Upper lobe of left lung (tissue), 6 donors: ENCODE data around the gene RNU6-7. TPM values are rescaled to one million over a fixed set of nuclear protein-coding genes. Genes with fewer than 3 reads are reported as not detected.

Experiments used
- ATAC-seq, 2 donors: fragments of 200-7000 bp; cut with Tn5 transposase; one replicate each; pipeline ENCODE4 v1.9.1; 2022; ENCODE audit warnings: mild to moderate bottlenecking in 2 of 2, moderate library complexity in 2 of 2; ENCODE audit not compliant: low FRiP score in 2 of 2
- DNase-seq, 2 donors: peaks; one replicate each; pipeline ENCODE4 v3.0.0-alpha.2; 2019 to 2020
- H3K27ac ChIP-seq, 4 donors: fragments of 200-600 bp; sonication (generic); one replicate each; pipeline ENCODE4 v1.5.1; 2016 to 2019
- H3K27me3 ChIP-seq, 4 donors: fragments of 200-600 bp; sonication (generic); one replicate each; pipeline ENCODE4 v1.5.1; 2017 to 2019
- H3K36me3 ChIP-seq, 4 donors: fragments of 200-600 bp; sonication (generic); one replicate each; pipeline ENCODE4 v1.5.1; 2016 to 2019
- H3K4me1 ChIP-seq, 4 donors: fragments of 200-600 bp; sonication (generic); one replicate each; pipeline ENCODE4 v1.5.1; 2018 to 2019
- H3K4me3 ChIP-seq, 4 donors: fragments of 200-600 bp; sonication (generic); one replicate each; pipeline ENCODE4 v1.5.1; 2017 to 2019; ENCODE audit warnings: mild to moderate bottlenecking in 2 of 4, moderate library complexity in 1 of 4
- H3K9me3 ChIP-seq, 4 donors: fragments of 200-600 bp; sonication (generic); one replicate each; pipeline ENCODE4 v1.5.1; 2018 to 2019
- CTCF ChIP-seq, 6 experiments: fragments of 450-650 bp in 4 of 6; fragments of 200-600 bp in 2 of 6; sonication (generic) in 2 of 6; IDR thresholded peaks; one replicate each; pipeline ENCODE4 v1.5.1; 2016 to 2019; ENCODE audit warnings: antibody characterized with exemption in 6 of 6
- EP300 ChIP-seq, 4 donors: sonication (generic); formaldehyde crosslinking; IDR thresholded peaks; one replicate each; pipeline ENCODE4 v1.5.1; 2017; ENCODE audit warnings: antibody characterized with exemption in 4 of 4, control low read depth in 2 of 4
- POLR2A ChIP-seq, 4 donors: fragments of 450-650 bp; IDR thresholded peaks; one replicate each; pipeline ENCODE4 v1.5.1; 2016 to 2017; ENCODE audit warnings: antibody characterized with exemption in 4 of 4, mild to moderate bottlenecking in 2 of 4
- POLR2AphosphoS5 ChIP-seq, 2 donors: sonication (generic); formaldehyde crosslinking; IDR thresholded peaks; one replicate each; pipeline ENCODE4 v1.5.1; 2017; ENCODE audit warnings: antibody characterized with exemption in 2 of 2
- WGBS, 2 donors: methylation state at CpG; one replicate each; pipeline ENCODE4 v1.1.5; 2017 to 2018; 5-methylcytosine and 5-hydroxymethylcytosine counted together
- total RNA-seq, 6 donors: library from RNA; depleted of rRNA in 4 of 6; stranded (reverse); fragments of >200 nt in 4 of 6; gene quantifications; one replicate each; pipeline versions ENCODE4 v1.1.0 to v1.2.1, GENCODE V29; 2016 to 2021
- donor health status: DM: no; HTN: no; CAD: no; lungs with moderate emphysema.
- donor health status: DM: no; HTN: yes; CAD: no; lungs with severe emphysema.

The RNU6-7 gene
- total RNA-seq, 6 donors from 2014 or later = not detected

- Histone ChIP-seq H3K4me3 (no peak overlapping the region), H3K4me1 (peaks cover 0 to under 1% (median 0%) of the 10 kb centered on the region in 4 donors), H3K27ac (no peak overlapping the region), H3K9me3 (no peaks in the 10 kb centered on the region), H3K27me3 (no peaks in the 10 kb centered on the region), H3K36me3 (no peaks in the 10 kb centered on the region)
- ATAC-seq (no peak), DNase-seq (no peak)
- TF ChIP-seq POLR2A (IDR thresholded peaks at IDR 0.05) (no peak), EP300 (IDR thresholded peaks at IDR 0.05) (no peak), POLR2AphosphoS5 (IDR thresholded peaks at IDR 0.05) (no peak), CTCF (IDR thresholded peaks at IDR 0.05) (no peak)
These were observed 7.6 kb downstream of the RNU6-7 start for GRCh38 chr14:32209471-32209870.

DNA sequence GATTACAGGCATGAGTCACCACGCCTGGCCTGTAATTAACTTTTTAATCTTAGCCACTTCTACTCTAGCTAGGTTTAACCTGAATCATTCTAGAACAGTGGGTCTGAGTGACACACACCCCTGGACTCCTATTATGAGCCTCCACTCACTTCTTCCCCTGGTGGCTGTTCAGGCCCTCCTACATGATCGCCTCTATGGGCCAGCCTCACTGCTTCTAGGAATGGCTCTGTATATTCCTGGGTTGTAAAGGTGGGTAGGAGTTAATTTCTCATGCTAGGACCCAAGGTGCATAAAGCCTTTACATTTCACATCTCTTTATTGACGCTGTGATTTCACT is 9.2 kb downstream of the RNU6-7 start:
- Histone ChIP-seq H3K4me1 (no peaks in the 10 kb centered on the region), H3K27me3 (no peaks in the 10 kb centered on the region), H3K27ac (no peak overlapping the region), H3K9me3 (no peaks in the 10 kb centered on the region), H3K4me3 (no peak overlapping the region), H3K36me3 (no peaks in the 10 kb centered on the region)
- ATAC-seq (peak in 1 of 2 donors; percentile 23), DNase-seq (no peak)
- TF ChIP-seq EP300 (IDR thresholded peaks at IDR 0.05) = no peak
- TF ChIP-seq POLR2A (IDR thresholded peaks at IDR 0.05) = no peak
- no peak for TF ChIP-seq POLR2AphosphoS5 (IDR thresholded peaks at IDR 0.05)
- no peak for TF ChIP-seq CTCF (IDR thresholded peaks at IDR 0.05)
- WGBS, 2 donors = 91 to 100% methylated on average over 3 of the region's 3 CpGs

DNA sequence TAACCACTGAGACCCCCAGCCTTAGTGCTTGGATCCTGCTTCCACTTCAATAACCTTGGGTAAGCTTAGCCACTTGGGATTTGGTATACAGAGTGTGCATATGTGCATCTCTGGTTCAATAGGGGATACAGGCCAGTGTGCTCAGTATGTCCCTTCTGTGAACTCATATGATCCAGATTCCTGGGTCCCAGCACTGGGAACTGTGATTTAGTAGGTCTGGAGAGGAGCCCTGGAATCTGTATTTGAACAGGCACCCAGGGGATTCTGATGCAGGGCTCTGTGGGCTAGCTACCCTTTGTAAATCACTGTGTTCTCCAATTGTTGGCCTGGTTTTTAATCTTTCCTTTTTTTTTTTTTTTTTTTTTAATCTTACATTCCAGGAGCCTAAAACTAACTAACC is 11.0 kb downstream of the RNU6-7 start:
- ATAC-seq = no peak
- Histone ChIP-seq H3K4me3 (no peak overlapping the region), H3K27ac (no peak overlapping the region), H3K4me1 (no peaks in the 10 kb centered on the region), H3K36me3 (no peaks in the 10 kb centered on the region), H3K9me3 (no peaks in the 10 kb centered on the region), H3K27me3 (no peaks in the 10 kb centered on the region)
- DNase-seq = no peak
- TF ChIP-seq POLR2AphosphoS5 (IDR thresholded peaks at IDR 0.05) = no peak
- TF ChIP-seq EP300 (IDR thresholded peaks at IDR 0.05) = no peak

GRCh38 chr14:32217301-32217700 is 15.5 kb downstream of the RNU6-7 start:
- Histone ChIP-seq H3K27me3 (no peaks in the 10 kb centered on the region), H3K27ac (no peak overlapping the region), H3K36me3 (no peaks in the 10 kb centered on the region), H3K4me1 (no peaks in the 10 kb centered on the region), H3K9me3 (no peaks in the 10 kb centered on the region), H3K4me3 (no peak overlapping the region)
- no peak for TF ChIP-seq POLR2A (IDR thresholded peaks at IDR 0.05)
- WGBS, 2 donors = 29 to 40% methylated on average over 5 of the region's 5 CpGs
- ATAC-seq = no peak
- no peak for DNase-seq

DNA sequence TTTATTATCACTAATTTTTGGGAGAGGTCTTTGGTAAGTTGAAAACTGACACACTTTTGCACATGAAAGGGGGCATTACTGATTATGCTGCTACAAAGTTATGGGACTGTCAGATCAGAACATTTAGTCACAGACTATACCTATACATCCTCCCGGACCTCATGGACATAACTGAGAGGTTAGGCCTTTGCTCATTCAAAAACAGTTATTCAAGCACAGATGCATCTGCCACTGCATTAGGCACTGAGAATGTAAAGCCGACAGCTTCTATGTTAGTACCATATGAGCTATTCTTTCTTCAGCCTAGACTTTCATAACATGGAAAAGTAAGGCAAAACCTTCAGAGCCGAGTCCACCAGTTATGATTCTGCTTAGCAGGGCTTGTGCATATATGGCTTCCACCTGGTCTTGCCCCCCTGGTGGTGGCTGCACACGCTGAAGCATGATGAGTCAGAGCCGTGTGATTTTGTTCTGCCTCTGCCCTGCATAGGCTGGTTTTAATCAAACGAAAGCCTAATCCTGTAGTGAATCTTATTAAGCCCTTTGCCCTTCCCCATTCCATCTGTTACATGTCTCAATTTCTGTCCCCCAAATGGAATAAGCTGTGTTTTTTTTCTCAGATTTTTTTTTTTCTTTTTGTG is 23.0 kb downstream of the RNU6-7 start:
- ATAC-seq (peak; percentile 56 to 75), DNase-seq (peak in 1 of 2 donors; percentile 47)
- peak overlapping the region; percentile 52 to 76 (median 58) for H3K27ac ChIP-seq
- TF ChIP-seq CTCF (IDR thresholded peaks at IDR 0.05) (peak in 4 of 6 experiments; percentile 6 to 50 (median 15)), POLR2A (IDR thresholded peaks at IDR 0.05) (no peak)
- H3K4me1 ChIP-seq = peaks cover 0 to 7% (median 0%) of the 10 kb centered on the region in 4 donors
- H3K4me3 ChIP-seq = no peak overlapping the region
- no peaks in the 10 kb centered on the region for H3K27me3 ChIP-seq
- 68 to 74% methylated on average over 6 of the region's 6 CpGs for WGBS, 2 donors
- no peaks in the 10 kb centered on the region for H3K9me3 ChIP-seq
- no peaks in the 10 kb centered on the region for H3K36me3 ChIP-seq

DNA sequence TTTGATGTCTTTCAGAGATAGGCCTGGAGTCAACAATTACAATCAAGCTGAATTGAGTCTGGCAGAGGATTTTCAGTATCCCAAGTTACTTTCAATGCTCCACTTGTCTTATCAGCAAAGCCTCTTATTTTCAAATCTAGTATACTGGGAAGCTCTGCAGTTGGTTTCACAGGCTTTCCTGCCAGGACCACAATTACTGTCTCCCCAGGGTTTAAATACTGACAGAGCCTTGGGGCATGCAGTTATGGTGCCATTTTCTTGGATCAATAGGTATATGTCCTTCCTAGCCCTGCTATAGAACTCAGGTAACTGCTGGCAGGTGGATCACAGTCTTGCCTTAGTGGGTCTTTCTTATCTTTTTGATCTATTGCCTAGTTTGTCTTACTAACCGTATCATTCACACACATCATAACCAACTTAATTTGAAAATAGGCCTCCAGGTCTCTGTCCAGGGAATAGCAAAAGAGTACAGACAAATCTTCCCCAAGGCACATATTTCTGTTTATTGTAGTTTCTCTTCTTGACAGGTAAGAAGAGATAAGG is 23.6 kb downstream of the RNU6-7 start:
- no peak for ATAC-seq
- H3K9me3 ChIP-seq = no peaks in the 10 kb centered on the region
- TF ChIP-seq CTCF (IDR thresholded peaks at IDR 0.05) (no peak), EP300 (IDR thresholded peaks at IDR 0.05) (no peak), POLR2A (IDR thresholded peaks at IDR 0.05) (no peak), POLR2AphosphoS5 (IDR thresholded peaks at IDR 0.05) (no peak)
- no peak for DNase-seq
- no peaks in the 10 kb centered on the region for H3K36me3 ChIP-seq
- H3K4me3 ChIP-seq = no peak overlapping the region
- H3K4me1 ChIP-seq = peaks cover 0 to 7% (median 0%) of the 10 kb centered on the region in 4 donors
- H3K27me3 ChIP-seq = no peaks in the 10 kb centered on the region
- H3K27ac ChIP-seq = peak overlapping the region; percentile 52 to 76 (median 58)
- WGBS, 2 donors = 0 to 72% methylated on average over 1 of the region's 1 CpG
